GM19324 (cell line): ENCODE data around the gene NDRG2.
"Not testable (repeated sequence)": the region's sequence is repeated elsewhere in the genome, so short reads cannot be mapped to it uniquely, and the experiment has no call there.

Experiments
- ATAC-seq: cut with Tn5 transposase; IDR thresholded peaks from one replicate; pipeline ENCODE4 v1.9.1; 2021; ENCODE audit warnings: mild to moderate bottlenecking, moderate library complexity; ENCODE audit not compliant: unreplicated experiment, low FRiP score

Gene NDRG2

GRCh38 chr14:21016413-21017190 lies 8.3 kb downstream of the NDRG2 start:
- no peak for ATAC-seq

DNA sequence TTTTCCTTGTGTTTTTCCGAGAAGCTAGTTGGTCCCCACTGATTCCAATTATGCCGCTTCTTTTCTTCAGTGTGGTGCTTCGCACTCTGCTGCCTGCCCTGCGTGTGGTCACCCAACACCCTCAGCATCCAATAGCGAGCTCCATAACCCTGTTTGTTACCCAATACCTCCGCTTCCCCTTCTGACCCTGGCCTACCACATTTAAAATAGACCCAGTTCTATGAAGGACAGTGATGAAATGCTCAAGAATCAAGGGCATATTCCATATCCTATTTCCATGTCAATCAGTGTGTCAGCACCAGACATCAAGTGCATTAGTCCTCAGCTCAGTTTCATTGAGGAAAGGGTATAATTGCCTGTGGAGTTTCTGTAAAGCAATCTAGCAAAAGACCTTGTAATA lies 9.5 kb downstream of the NDRG2 start:
- ATAC-seq: no peak

DNA sequence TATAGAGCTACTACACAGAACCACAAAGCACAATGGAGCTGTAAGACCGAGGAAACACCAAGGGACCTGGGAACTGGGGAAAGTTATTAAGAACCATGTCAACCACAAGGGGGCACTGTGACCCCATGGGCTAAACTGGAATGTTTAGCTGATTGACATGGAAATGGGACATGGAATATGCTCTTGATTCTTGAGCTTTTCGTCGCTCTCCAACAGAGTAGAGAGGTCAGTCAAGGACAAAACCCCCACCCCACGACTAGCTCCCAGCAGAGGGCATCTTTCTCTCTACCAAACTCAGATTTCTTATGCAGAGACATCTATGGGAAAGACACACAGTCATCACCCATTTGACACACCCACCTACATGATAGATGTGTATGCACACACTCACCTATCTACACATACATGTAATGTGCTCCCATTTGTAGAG lies 10.1 kb downstream of the NDRG2 start:
- ATAC-seq: no peak

DNA sequence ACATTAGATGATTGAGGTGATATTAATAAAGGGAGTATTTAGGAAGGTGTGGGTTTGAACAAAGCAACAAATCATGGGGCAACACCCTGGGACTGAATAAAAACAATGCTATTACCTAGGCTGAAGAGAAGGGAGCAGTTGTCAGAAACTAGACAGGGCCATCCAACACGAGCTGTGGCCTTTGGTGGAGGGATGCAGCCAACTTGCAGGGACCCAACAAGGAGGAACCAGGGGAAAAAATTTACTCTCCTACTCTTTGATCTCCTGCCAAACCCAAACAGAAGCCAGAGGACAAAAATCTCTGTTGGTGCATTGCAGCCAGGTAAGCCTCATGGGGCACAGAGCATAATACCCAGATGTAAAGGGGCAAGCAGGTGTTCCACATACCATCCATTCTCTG lies 13.7 kb downstream of the NDRG2 start:
- no peak for ATAC-seq

- ATAC-seq: not testable (repeated sequence)
Observed at GRCh38 chr14:21009721-21010120, 15.1 kb downstream of the NDRG2 start.

- ATAC-seq: no peak
Observed at GRCh38 chr14:21003788-21004346, 21.0 kb downstream of the NDRG2 start.

DNA sequence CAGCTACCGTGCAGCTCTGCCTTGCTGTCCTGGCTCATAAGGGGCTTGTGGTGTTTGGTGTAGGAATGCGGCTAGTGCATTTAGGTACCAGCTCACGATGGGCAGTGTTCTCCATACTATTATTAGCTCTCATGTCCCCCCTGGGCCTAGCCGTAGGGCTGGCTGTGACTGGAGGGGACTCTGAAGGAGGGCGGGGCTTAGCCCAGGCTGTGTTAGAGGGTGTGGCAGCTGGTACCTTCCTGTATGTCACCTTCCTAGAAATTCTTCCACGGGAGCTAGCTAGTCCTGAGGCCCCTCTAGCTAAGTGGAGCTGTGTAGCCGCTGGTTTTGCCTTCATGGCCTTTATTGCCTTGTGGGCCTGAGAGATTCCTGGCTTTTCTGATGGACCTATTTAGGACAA lies 23.6 kb downstream of the NDRG2 start:
- no peak for ATAC-seq

DNA sequence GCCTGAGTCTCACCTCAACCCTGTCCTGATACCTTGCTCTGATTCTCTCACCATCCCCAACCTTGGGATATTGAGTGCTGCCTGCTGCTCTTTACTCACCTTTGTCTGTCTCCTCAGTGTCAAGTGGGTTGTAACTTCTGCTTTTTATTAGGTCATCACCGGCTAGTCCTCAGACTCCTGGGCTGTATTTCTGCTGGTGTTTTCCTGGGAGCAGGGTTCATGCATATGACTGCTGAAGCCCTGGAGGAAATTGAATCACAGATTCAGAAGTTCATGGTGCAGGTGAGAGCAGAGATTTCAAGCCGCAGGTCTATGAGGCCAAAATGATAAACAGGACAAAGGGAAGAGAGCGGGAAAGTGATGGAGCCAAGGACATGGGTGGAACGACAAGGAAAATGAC lies 25.3 kb downstream of the NDRG2 start:
- no peak for ATAC-seq

DNA sequence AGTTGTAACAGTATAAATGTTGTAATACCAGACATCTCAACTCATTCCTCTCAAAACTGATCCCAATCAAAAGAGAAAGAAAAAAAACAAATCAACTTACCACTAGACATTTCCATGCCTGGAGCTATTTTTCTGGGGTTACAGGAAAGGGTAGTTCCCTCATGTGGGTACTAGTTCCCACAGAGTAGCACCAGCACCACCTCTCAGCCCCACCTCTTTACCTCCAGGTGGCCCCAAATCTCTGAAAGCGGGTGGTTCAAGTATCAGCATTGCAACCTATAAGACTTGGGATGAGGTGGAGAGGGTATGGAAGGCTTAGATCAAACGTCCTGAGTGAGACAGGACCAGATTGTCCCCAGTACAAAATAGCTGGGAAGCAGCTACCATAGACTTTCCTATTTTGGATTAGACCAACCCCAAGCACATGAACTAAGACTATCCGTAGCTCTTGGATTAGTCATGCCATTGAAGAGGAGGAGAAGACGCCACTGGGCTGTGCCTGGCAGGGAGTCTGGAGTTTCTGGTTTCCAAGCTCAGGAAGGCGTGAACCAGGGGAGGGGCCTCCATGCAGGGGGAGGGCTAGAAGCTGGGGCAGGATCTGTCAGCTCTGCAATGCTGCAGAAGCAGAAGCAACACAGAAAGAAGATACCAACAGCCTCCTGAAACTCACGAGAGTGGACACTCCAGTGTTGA lies 26.0 kb downstream of the NDRG2 start, which contains the start of gene SLC39A2:
Gene SLC39A2, plus strand, starts transcription at position 620 of the 693 bp plus-strand sequence. CDS start 154 bp downstream, outside the sequence.
- ATAC-seq: no peak

- ATAC-seq: no peak
Observed at GRCh38 chr14:20998139-20998538, 26.7 kb downstream of the NDRG2 start.

GRCh38 chr14:20997564-20997963 lies 27.3 kb downstream of the NDRG2 start:
- no peak for ATAC-seq

DNA sequence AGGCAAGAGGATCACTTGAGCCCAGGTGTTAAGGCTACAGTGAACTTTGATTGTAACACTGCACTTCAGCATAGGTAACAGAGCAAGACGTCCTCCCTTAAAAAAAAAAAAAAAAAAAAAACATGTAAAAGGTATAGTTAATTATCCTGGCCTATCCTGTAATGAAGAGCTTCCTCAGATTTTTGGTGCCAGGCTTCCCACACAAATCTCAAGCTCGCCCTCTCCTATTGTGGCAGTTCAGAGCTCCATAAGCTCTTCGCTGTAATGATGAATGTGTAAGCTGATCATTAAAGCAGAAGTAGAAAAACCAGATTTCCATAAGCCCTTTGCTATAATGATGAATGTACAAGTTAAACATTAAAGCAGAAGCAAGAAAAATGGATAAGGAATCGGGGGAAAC lies 27.7 kb downstream of the NDRG2 start:
- ATAC-seq: no peak

DNA sequence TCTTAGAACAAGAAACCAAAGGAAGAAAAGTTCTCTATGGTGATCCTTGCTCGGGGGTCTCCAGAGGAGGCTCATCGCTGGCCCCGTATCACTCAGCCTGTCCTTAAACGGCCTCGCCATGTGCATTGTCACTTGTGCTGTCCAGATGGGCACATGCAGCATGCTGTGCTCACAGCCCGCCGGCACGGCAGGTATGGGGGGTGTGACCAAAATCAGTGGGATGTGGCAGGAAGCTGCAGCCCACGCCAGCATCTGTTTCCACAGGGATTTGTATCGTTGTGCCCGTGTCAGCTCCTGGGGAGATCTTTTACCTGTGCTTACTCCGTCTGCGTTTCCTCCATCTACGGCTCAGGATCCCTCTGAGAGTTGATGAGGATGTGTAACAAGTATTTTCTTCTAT lies 28.3 kb downstream of the NDRG2 start:
- ATAC-seq: no peak

GRCh38 chr14:20989787-20990600 lies 34.9 kb downstream of the NDRG2 start, which contains the start of gene METTL17:
METTL17 (plus strand) TSS chr14:20989980; CDS start chr14:20990003, 23 bp downstream.
- peak; percentile 96 for ATAC-seq

GRCh38 chr14:20989471-20989786 lies 35.4 kb downstream of the NDRG2 start:
- ATAC-seq: no peak

GRCh38 chr14:20988717-20989470 lies 36.0 kb downstream of the NDRG2 start:
- ATAC-seq: no peak

DNA sequence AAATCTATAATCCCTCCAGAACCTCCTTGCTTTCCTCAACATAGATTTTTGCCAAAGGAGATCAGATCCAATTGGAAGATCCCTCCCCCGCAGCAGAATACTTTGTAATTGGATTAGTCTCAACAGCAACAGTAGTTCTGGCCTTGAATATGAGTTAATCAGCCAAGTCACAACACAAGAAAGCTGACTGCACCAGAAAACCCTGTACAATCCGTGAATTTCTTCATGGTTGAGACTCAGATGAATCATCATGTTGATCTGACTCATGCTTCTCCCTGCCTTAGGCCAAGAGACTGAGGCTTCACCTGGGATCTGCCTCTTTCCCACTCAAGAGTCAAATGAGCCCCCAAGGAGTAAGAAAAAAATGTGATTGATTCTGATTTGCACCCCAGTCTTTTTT lies 38.0 kb downstream of the NDRG2 start:
- ATAC-seq: no peak

DNA sequence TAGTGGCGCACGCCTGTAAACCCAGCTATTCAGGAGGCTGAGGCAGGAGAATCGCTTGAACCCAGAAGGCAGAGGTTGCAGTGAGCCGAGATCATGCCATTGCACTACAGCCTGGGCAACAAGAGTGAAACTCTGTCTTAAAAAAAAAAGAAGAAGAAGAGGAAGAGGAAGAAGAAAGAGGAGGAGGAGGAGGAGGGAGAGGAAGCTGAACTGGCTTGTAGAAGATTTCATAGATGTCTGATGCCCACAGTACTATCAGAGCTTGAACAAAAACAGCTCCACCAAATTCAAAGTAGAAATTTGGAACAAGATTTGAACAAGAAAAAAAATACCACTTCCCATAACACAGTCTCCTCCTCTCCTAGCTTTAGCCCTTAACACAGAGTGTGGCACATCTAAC lies 39.2 kb downstream of the NDRG2 start:
- ATAC-seq: not testable (repeated sequence)

DNA sequence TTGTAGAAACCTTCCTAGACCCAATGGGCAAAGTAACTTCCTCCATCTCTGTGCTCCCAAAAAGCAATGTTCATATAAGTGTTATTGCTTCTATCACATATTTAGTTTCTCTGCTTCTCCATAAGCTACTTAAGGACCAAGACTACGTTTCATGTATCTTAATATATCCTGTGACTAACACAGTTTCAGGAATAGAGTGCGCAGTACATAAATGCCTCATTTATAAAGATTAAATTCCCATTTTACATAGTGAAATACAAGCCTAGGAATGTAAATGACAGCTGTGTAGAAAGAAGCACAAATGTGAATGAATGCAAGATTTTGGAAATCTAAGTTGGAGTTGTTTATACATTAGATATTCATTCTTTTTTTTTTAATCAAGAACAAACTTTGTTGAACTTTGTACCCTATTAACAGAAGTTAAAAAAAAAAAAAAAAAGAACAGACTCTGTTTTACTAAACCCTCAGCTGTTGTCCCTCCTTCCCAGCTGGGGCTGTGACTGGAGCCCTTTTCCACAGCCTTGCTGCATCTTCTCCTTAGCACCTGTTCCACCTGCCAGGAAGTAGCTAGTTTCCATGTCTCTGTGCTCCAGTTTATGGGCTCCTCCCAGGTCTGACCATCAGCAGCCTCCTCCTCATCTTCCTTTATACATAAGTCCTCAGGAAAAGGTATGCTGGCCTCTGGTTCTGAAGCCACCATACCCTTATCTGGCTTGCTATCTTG lies 42.1 kb downstream of the NDRG2 start:
- no peak for ATAC-seq
